Stimulated activated naive CD8-positive, alpha-beta T cell treated with anti-CD3 and anti-CD28 coated beads, Interleukin-15, Interleukin-2, amounts not matched to agents 100 ng/mL and 50 ng/mL, for 24 hours (primary cell): ENCODE results near the gene ECI1.
A peak's percentile ranks its signal among the peaks of the same experiment; 100 is the strongest.

ENCODE experiments used
- H3K27ac Mint-ChIP-seq: one replicate; pipeline ENCODE4 v1.8.0; 2021; ENCODE audit warnings: mild to moderate bottlenecking, mixed read lengths
- H3K27me3 Mint-ChIP-seq: one replicate; pipeline ENCODE4 v1.8.0; 2021; ENCODE audit warnings: mixed read lengths
- H3K36me3 Mint-ChIP-seq: one replicate; pipeline ENCODE4 v1.8.0; 2021; ENCODE audit warnings: low read depth, mixed read lengths
- H3K4me1 Mint-ChIP-seq: one replicate; pipeline ENCODE4 v1.8.0; 2021; ENCODE audit warnings: low read depth, mixed read lengths
- H3K4me3 Mint-ChIP-seq: one replicate; pipeline ENCODE4 v1.8.0; 2021; ENCODE audit warnings: mild to moderate bottlenecking, mixed read lengths
- H3K9me3 Mint-ChIP-seq: one replicate; pipeline ENCODE4 v1.8.0; 2021; ENCODE audit warnings: mixed read lengths

The ECI1 gene, protein sequence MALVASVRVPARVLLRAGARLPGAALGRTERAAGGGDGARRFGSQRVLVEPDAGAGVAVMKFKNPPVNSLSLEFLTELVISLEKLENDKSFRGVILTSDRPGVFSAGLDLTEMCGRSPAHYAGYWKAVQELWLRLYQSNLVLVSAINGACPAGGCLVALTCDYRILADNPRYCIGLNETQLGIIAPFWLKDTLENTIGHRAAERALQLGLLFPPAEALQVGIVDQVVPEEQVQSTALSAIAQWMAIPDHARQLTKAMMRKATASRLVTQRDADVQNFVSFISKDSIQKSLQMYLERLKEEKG

DNA sequence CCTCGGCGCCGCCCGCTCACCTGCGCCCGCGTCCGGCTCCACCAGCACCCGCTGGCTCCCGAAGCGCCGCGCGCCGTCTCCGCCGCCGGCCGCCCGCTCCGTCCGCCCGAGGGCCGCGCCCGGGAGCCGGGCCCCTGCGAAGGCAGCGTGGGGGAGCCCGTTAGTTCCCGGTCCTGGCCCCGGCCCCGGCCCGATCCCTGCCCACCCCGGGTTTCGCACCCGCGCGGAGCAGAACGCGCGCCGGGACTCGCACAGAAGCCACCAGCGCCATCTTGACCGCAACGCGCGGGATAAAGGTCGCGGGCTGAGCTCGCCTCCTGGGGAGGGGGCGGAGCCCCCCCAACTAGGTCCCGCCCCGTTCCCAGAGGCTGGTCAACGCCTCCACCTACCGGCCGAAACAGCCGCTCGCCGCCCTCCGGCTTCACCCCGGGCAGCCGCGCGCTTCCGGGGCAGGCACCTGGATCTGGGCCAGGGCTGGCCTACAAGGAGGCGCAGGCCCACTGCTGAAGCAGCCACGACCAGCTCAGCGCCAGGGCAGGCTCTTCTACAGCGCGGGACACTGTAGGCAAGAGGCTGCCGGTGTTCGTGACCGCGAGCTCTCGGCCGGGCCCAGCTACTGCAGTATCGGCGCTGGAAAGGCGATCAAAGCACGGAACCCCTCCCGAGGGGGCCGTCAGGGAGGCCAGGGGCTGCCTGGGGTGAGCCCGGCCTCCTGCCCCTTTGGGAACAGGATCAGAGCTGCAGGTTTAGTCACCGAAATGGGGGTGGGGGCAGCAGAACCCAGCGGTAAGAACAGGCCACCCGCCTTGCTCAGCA, at the start of gene ECI1:
TSS of gene ECI1 (minus strand) at position 292 of the 816 bp plus-strand sequence. CDS start at position 271, 21 bp downstream.
- Mint-ChIP-seq H3K27me3 (no peaks in the 10 kb centered on the region), H3K36me3 (peaks cover 33% of the 10 kb centered on the region), H3K9me3 (no peaks in the 10 kb centered on the region), H3K27ac (peak within 1 kb of the TSS; percentile 84), H3K4me1 (peaks cover 26% of the 10 kb centered on the region), H3K4me3 (peak within 1 kb of the TSS; percentile 89)

DNA sequence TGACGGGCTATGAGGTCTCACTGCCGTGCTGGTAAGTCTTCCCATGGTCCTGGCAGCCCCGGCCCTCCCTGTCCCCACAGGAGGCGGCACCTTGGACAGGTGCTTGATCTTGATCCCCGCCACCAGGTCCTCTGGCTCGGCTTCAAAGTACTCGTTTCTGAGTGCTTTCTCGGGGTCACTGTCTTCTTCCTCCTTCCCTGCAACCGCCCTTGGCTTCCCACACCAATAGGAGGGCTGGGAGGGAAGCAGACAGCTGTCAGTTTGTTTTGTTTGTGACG, 48.5 kb upstream of the ECI1 start:
- Mint-ChIP-seq H3K4me1 (no peaks in the 10 kb centered on the region), H3K27ac (no peak overlapping the region), H3K27me3 (no peaks in the 10 kb centered on the region), H3K9me3 (no peaks in the 10 kb centered on the region), H3K4me3 (no peak overlapping the region), H3K36me3 (no peaks in the 10 kb centered on the region)

DNA sequence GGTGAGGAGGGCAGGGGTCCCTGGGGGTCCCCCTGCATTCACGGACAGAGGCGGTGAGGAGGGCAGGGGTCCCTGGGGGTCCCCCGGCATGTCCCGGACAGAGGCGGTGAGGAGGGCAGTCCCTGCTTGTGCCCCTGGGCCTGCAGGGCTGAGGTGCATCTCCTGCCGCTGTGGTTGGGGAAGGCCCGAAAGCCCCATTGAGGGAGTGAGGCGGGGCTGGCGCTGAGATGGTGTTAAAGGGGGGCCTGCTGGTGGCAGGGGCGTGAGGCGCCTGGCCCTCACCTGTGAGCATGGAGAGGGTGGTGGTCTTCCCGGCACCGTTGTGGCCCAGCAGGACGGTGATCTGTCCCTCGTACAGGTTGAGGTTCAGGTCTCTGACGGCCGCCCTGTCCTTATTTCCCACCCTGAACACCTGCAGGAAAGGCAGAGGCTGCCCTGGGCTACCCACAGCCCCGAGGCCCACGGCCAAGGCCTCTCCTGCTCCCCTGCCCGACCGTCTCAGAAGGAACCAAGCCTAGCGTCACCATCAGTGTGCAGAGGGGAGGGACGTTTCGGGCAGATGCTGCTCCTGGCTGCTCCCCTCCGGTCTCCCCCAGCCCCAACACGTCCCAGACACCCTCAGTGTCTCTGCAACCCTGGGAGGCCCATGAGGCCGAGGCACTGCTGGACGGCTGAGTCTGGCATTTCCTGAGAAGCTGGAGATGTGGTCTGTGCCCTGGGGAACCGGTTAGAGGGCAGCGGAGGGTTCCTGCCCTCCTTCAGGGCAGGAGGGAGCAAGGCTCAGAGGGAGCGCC, 47.9 kb upstream of the ECI1 start:
- no peaks in the 10 kb centered on the region for H3K36me3 Mint-ChIP-seq
- H3K4me3 Mint-ChIP-seq, result no peak overlapping the region
- H3K4me1 Mint-ChIP-seq, result no peaks in the 10 kb centered on the region
- H3K9me3 Mint-ChIP-seq, result no peaks in the 10 kb centered on the region
- no peak overlapping the region for H3K27ac Mint-ChIP-seq
- H3K27me3 Mint-ChIP-seq, result no peaks in the 10 kb centered on the region

DNA sequence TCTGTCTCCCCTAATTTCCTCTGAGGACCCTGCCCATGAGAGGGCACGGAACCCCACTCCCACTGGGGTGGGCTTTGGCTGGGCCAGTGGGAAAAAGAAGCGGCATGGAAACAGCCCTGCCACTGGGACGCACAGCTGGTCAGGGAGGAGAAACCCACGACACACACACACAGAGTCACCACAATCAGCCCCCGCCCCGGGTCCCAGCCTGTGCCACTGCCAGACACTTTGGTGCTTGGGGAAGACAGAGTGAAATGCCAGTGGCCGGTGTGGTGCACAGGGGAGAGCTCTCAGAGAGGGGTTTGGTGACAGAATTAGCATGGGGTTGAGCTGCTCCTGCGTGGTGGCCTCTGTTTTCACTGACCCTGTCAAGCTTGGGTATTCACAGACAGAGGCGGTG, 47.2 kb upstream of the ECI1 start:
- Mint-ChIP-seq H3K27me3 (no peaks in the 10 kb centered on the region), H3K27ac (no peak overlapping the region), H3K4me3 (no peak overlapping the region), H3K36me3 (no peaks in the 10 kb centered on the region), H3K9me3 (no peaks in the 10 kb centered on the region), H3K4me1 (no peaks in the 10 kb centered on the region)

DNA sequence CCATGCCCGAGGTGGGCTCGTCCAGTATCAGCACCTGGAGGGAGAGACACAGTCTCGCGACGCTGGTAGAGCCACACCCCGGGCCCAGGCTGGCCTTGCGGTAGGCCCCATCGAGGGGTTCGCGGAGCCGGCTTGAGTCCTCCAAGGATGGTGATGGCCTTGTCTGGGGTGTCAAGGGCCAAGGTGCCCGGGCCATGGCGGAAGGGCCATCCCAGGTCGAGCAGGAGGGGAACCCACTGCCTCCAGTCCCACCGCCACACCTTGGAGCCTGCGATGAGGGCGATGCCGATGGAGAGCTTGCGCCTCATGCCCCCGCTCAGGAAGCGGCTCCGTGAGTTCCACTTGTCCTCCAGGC, 46.1 kb upstream of the ECI1 start:
- no peaks in the 10 kb centered on the region for H3K27me3 Mint-ChIP-seq
- no peak overlapping the region for H3K27ac Mint-ChIP-seq
- no peaks in the 10 kb centered on the region for H3K4me1 Mint-ChIP-seq
- H3K9me3 Mint-ChIP-seq, result no peaks in the 10 kb centered on the region
- no peak overlapping the region for H3K4me3 Mint-ChIP-seq
- H3K36me3 Mint-ChIP-seq, result no peaks in the 10 kb centered on the region

DNA sequence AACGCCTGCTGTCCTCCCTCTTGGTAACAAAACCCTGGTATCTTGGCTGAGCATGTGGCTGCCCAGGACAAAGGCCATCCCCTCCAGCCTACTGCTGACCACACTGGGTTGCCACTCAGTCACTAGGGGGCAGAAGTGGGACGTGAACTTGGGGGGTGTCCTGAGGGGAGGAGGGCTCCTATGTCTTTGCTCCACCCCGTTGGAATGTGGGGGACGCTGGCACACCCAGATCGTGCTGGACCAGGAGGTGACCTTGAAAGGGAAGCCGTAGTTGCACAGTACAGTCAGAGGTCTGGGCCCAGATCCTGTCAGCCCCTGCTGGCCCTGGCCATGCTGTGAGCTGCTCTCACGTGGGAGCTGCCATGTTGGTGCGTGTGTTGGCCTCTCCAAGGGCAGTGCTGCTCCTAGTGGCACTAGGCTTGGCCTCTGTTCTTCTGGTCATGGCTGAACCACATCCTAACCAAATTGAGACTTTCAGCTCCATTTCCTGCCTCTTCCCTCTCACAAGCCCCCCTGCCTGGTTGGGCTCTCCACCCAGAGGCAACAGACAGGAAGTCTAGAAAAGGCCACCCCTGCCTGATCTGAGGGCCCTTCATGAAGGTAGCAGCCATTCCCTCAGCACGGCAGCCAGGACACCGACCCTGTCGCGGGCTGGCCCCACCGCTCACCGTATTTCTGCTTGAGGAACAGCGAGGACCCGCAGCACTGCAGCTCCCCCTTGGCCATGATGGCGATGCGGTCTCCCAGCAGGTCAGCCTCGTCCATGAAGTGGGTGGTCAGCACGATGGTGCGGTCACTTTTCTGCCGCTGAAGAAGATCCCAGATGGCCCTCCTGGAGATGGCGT, 45.5 kb upstream of the ECI1 start:
- Mint-ChIP-seq H3K36me3 (no peaks in the 10 kb centered on the region), H3K27me3 (no peaks in the 10 kb centered on the region), H3K4me1 (no peaks in the 10 kb centered on the region), H3K9me3 (no peaks in the 10 kb centered on the region), H3K27ac (no peak overlapping the region), H3K4me3 (no peak overlapping the region)

DNA sequence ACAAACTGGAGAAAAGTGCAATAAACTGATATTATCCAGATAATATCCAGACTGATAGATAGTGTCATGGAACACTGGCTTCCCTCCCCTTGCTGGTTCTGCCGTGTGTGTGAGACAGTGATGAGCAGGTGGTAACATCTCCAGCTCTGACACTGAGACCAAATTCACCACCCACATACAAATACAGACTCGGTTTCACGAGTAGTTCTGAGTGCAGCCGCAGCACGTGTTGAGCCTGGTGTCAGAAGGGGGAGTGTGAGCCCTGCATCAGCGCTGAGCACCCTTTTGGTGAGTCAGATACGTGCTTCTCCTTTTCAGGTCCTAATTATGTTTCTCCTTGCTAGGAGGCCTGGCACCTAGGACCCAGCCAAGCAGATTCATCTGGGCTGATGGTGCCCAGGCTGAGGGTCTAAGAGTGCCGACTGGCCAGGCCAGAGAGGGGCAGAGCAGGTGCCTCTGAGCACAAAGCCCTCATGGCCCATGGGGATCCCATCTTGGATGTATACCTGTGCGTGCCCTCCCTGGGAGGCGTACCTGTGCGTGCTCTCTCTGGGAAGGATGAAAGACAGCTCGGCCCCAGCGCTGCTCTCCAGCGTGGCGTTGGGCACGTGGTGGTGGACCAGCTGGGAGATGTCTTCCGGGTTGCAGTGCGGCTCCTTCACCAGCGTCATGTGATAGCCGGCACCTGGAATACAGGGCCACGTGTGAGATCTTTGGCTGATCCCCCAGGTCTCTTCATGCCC, 43.8 kb upstream of the ECI1 start:
- Mint-ChIP-seq H3K9me3 (no peaks in the 10 kb centered on the region), H3K36me3 (no peaks in the 10 kb centered on the region), H3K4me3 (no peak overlapping the region), H3K27ac (no peak overlapping the region), H3K4me1 (no peaks in the 10 kb centered on the region), H3K27me3 (no peaks in the 10 kb centered on the region)

DNA sequence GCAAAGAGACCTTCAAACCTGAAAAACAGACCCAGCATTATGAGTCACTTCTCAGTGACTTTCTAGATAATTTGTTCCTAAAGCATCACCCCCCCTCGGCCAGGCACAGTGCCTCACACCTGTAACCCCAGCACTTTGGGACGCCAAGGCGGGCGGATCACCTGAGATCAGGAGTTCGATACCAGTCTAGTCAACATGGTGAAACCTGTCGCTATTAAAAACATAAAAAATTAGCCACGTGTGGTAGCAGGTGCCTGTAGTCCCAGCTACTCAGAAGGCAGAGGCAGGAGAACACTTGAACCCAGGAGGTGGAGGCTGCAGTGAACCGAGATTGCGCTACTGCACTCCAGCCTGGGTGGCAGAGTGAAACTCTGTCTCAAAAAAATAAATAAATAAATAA, 40.8 kb upstream of the ECI1 start:
- no peak overlapping the region for H3K4me3 Mint-ChIP-seq
- H3K27me3 Mint-ChIP-seq, result no peaks in the 10 kb centered on the region
- no peaks in the 10 kb centered on the region for H3K4me1 Mint-ChIP-seq
- H3K27ac Mint-ChIP-seq, result no peak overlapping the region
- no peaks in the 10 kb centered on the region for H3K36me3 Mint-ChIP-seq
- no peaks in the 10 kb centered on the region for H3K9me3 Mint-ChIP-seq

DNA sequence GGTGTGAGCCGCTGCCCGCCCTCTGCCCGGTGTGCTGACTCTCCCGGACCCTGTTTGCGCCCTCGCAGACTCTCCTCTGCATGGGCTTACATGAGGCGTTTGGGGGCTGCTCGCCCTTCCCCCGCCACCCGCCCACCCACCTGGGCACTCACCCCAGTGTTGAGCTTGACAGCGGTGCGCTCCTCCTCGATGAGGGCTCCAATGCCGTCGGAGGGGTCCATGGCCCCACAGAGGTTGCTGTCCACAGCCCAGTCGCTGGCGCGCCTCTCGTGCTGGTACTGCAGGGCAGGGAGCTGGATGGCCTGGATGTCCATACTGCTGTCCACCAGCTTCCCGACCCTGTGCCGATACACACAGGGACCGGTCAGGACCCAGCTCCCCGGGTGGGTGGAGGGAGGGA, 37.9 kb upstream of the ECI1 start:
- no peaks in the 10 kb centered on the region for H3K36me3 Mint-ChIP-seq
- no peaks in the 10 kb centered on the region for H3K9me3 Mint-ChIP-seq
- no peak overlapping the region for H3K27ac Mint-ChIP-seq
- H3K4me1 Mint-ChIP-seq, result no peaks in the 10 kb centered on the region
- no peak overlapping the region for H3K4me3 Mint-ChIP-seq
- no peaks in the 10 kb centered on the region for H3K27me3 Mint-ChIP-seq

DNA sequence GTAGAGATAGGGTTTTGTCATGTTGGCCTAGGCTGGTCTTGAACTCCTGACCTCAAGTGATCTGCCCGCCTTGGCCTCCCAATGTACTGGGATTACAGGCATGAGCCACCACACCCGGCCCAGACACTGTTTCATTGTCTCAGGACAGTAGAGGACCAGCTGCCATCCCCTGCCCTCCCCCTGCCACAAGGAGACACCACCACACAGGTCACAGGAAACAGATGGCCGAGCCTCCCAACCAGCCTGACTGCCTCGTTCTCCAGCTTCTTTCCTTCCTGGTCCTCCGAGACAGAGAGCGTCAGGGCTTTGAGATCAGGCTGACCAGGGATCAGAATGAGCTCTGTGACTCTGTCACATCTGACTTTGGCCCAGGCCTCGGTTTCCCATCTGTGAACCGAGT, 37.3 kb upstream of the ECI1 start:
- H3K4me1 Mint-ChIP-seq, result no peaks in the 10 kb centered on the region
- H3K27ac Mint-ChIP-seq, result no peak overlapping the region
- no peak overlapping the region for H3K4me3 Mint-ChIP-seq
- no peaks in the 10 kb centered on the region for H3K27me3 Mint-ChIP-seq
- H3K9me3 Mint-ChIP-seq, result no peaks in the 10 kb centered on the region
- no peaks in the 10 kb centered on the region for H3K36me3 Mint-ChIP-seq

DNA sequence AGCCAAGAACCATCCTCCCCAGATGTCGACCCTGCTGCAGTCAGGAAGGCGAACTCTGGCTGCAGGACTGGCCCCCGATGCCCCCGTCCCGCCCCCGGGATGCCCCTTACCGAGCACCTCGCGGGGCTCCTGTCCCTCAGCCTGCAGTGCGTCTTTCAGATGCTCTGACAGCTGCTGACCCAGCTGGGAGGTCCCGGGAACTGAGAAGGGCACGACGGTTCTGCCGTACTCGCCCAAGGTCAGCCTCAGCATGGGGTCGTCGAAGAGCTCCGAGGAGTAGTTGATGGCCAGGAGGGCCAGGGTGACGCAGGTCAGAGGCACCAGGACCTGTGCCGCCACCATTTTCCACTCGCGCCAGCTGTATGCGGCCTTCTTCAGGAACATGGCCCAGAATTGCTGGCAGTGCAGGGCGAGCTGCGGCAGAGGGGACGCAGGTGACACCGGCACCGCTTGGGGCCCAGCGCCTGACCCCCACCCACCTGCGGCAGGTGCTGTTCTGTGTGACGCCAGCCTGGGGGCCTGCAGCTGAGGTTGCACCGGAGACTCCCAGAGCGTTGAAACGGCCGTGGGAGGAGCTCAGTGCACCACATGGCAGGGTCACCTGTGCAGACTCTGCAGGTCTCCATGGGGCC, 36.6 kb upstream of the ECI1 start:
- no peaks in the 10 kb centered on the region for H3K9me3 Mint-ChIP-seq
- no peaks in the 10 kb centered on the region for H3K27me3 Mint-ChIP-seq
- H3K4me3 Mint-ChIP-seq, result no peak overlapping the region
- H3K4me1 Mint-ChIP-seq, result no peaks in the 10 kb centered on the region
- H3K36me3 Mint-ChIP-seq, result no peaks in the 10 kb centered on the region
- no peak overlapping the region for H3K27ac Mint-ChIP-seq

DNA sequence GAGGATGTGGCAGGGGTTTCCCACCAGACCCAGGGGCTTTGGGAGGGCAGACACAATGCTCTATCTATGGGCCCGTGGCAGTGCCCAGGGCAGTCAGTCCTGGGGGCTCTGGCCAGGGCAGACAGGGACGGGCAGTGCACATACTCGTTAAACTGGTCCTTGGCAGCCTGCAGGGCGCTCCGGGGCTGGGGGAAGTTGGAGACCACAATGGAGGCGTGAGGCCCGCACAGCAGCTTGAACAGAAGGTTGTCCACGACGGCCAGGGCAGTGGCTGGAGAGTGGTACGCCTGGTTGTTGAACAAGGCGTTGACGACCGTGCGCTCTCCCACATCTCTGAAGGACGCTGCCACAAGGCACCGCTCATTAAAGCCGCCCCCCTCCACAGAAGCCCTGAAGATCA, 35.2 kb upstream of the ECI1 start:
- Mint-ChIP-seq H3K9me3 (no peaks in the 10 kb centered on the region), H3K27me3 (no peaks in the 10 kb centered on the region), H3K4me1 (no peaks in the 10 kb centered on the region), H3K27ac (no peak overlapping the region), H3K4me3 (no peak overlapping the region), H3K36me3 (no peaks in the 10 kb centered on the region)

DNA sequence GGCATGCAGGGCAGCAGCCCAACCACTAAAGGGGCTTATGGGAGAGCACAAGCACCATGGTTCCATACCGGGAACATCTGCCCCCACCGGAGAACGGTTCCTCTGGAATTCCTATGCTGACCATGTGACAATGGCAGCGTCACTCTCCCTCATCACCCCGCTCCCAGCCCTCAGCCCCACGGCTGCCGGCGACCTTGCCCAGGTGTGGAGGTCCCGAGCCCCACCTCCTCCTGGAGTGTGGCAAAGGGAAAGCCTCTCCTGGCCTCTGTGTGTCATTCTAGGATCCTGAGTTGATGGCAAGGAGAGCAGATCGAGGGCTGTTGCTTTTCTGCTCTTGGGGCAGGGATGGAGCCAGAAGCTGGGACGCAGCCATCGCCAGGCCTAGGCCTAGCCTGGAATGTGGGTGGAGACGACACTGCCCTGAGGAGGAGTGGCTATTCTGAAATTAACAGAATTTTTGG, 34.4 kb upstream of the ECI1 start:
- Mint-ChIP-seq H3K27ac (no peak overlapping the region), H3K4me3 (no peak overlapping the region), H3K4me1 (no peaks in the 10 kb centered on the region), H3K9me3 (no peaks in the 10 kb centered on the region), H3K27me3 (no peaks in the 10 kb centered on the region), H3K36me3 (no peaks in the 10 kb centered on the region)
